CD4-positive, alpha-beta T cell (primary cell): ENCODE data around the gene RAB6A. TPM values are rescaled to one million over a fixed set of nuclear protein-coding genes. Genes with fewer than 3 reads are reported as not detected.

ENCODE experiments used
- ATAC-seq: fragments of 200-7000 bp; cut with Tn5 transposase; one replicate; pipeline ENCODE4 v1.10.0; 2022; ENCODE audit warnings: mild to moderate bottlenecking; ENCODE audit not compliant: poor library complexity
- CTCF ChIA-PET: fragments of 350-600 bp; sonication (Branson Sonifier 250); formaldehyde crosslinking; loops from one replicate; lab custom pipeline; 2021; ENCODE audit warnings: antibody characterized with exemption, inconsistent platforms; lab: Charles Lee
- POLR2A ChIA-PET: fragments of 350-600 bp; sonication (Branson Sonifier 250); formaldehyde crosslinking; loops from one replicate; lab custom pipeline; 2021; ENCODE audit warnings: antibody characterized with exemption, inconsistent platforms; lab: Charles Lee
- DNase-seq, 14 experiments: peaks; one replicate each; pipeline ENCODE4 v3.0.0-alpha.2; 2013 to 2020; ENCODE audit warnings: mixed read lengths in 2 of 14
- H3K27ac ChIP-seq, 2 donors: one replicate each; pipeline versions ENCODE4 v1.5.1 to v1.7.0; 2013; ENCODE audit warnings: low read length in 2 of 2, low read depth in 1 of 2, mild to moderate bottlenecking in 1 of 2
- H3K27me3 ChIP-seq, 2 experiments: 1 replicate in 1 of 2; 2 replicates in 1 of 2; pipeline versions ENCODE4 v1.6.1 to v1.7.0; 2013; ENCODE audit warnings: low read length in 2 of 2, control low read depth in 1 of 2, mild to moderate bottlenecking in 1 of 2, moderate library complexity in 1 of 2; ENCODE audit not compliant: insufficient read depth in 2 of 2, control insufficient read depth in 1 of 2
- H3K36me3 ChIP-seq: one replicate; pipeline ENCODE4 v1.6.1; 2013; ENCODE audit warnings: low read length, control low read depth; ENCODE audit not compliant: insufficient read depth
- H3K4me1 ChIP-seq: one replicate; pipeline ENCODE4 v1.6.1; 2013; ENCODE audit warnings: low read length, control low read depth; ENCODE audit not compliant: insufficient read depth
- H3K4me3 ChIP-seq: one replicate; pipeline ENCODE4 v1.5.1; 2013; ENCODE audit warnings: mild to moderate bottlenecking, low read length, moderate library complexity
- H3K9me3 ChIP-seq, 2 experiments: 1 replicate in 1 of 2; 2 replicates in 1 of 2; pipeline versions ENCODE4 v1.6.1 to v1.7.0; 2013; ENCODE audit warnings: low read length in 2 of 2, mild to moderate bottlenecking in 2 of 2, control low read depth in 1 of 2, moderate library complexity in 1 of 2; ENCODE audit not compliant: control insufficient read depth in 1 of 2, insufficient read depth in 1 of 2
- H3K27ac Mint-ChIP-seq: one replicate; pipeline ENCODE4 v1.8.0; 2020; ENCODE audit warnings: mixed read lengths
- H3K27me3 Mint-ChIP-seq: one replicate; pipeline ENCODE4 v1.8.0; 2021; ENCODE audit warnings: mixed read lengths
- H3K36me3 Mint-ChIP-seq: one replicate; pipeline ENCODE4 v1.8.0; 2021; ENCODE audit warnings: low read depth, mixed read lengths
- H3K4me1 Mint-ChIP-seq: one replicate; pipeline ENCODE4 v1.8.0; 2021; ENCODE audit warnings: low read depth, mixed read lengths
- H3K4me3 Mint-ChIP-seq: one replicate; pipeline ENCODE4 v1.8.0; 2020; ENCODE audit warnings: mild to moderate bottlenecking, mixed read lengths
- H3K9me3 Mint-ChIP-seq: one replicate; pipeline ENCODE4 v1.8.0; 2020; ENCODE audit warnings: mixed read lengths
- intact Hi-C, 2 experiments: fragments of 100-400 bp; cut with DNase I in 1 of 2; cut with micrococcal nuclease in 1 of 2; formaldehyde crosslinking; loops; one replicate each; pipeline versions ENCODE4 v1.15.1 to v1.9.0; 2023 to 2025; cut with DNase I, micrococcal nuclease
- total RNA-seq, 174 experiments: library from RNA in 2 of 174; stranded (reverse) in 2 of 174; gene quantifications; one replicate each; pipeline ENCODE4 v1.2.3 and lab custom pipeline; 2021 to 2026
- TF ChIP-seq, protein P1 (sequence below): fragments of 200-600 bp; IDR thresholded peaks from one replicate; pipeline ENCODE4 v1.8.0; 2022; ENCODE audit warnings: antibody characterized with exemption, mild to moderate bottlenecking

Gene RAB6A
- total RNA-seq, 2 experiments from 2014 or later = 42.6 to 49.3 TPM

GRCh38 chr11:73653996-73654395 lies 106.9 kb downstream of the RAB6A start:
- ATAC-seq = no peak
- Mint-ChIP-seq H3K4me3 (no peak overlapping the region), H3K27ac (no peak overlapping the region), H3K9me3 (no peaks in the 10 kb centered on the region), H3K4me1 (peaks cover 5% of the 10 kb centered on the region), H3K36me3 (peaks cover 75% of the 10 kb centered on the region), H3K27me3 (no peaks in the 10 kb centered on the region)
- POLR2A ChIA-PET = interaction anchor here (0.8 to 1.0 kb wide), 2 partner anchors 28 to 126 kb away, joined by 3 read pairs; no protein-coding TSS in a partner anchor
- Histone ChIP-seq H3K27ac (no peak overlapping the region), H3K4me3 (no peak overlapping the region), H3K9me3 (no peaks in the 10 kb centered on the region), H3K4me1 (no peaks in the 10 kb centered on the region), H3K27me3 (no peaks in the 10 kb centered on the region), H3K36me3 (peaks cover 15% of the 10 kb centered on the region)
- TF ChIP-seq, protein P1, sequence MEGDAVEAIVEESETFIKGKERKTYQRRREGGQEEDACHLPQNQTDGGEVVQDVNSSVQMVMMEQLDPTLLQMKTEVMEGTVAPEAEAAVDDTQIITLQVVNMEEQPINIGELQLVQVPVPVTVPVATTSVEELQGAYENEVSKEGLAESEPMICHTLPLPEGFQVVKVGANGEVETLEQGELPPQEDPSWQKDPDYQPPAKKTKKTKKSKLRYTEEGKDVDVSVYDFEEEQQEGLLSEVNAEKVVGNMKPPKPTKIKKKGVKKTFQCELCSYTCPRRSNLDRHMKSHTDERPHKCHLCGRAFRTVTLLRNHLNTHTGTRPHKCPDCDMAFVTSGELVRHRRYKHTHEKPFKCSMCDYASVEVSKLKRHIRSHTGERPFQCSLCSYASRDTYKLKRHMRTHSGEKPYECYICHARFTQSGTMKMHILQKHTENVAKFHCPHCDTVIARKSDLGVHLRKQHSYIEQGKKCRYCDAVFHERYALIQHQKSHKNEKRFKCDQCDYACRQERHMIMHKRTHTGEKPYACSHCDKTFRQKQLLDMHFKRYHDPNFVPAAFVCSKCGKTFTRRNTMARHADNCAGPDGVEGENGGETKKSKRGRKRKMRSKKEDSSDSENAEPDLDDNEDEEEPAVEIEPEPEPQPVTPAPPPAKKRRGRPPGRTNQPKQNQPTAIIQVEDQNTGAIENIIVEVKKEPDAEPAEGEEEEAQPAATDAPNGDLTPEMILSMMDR = no peak
- no peak for DNase-seq
- CTCF ChIA-PET = interaction anchor here (0.6 to 1.4 kb wide), 3 partner anchors 28 to 303 kb away, joined by 3 to 4 read pairs (median 4); no protein-coding TSS in a partner anchor
- intact Hi-C loops = no loop called here

GRCh38 chr11:73652856-73653559 lies 107.9 kb downstream of the RAB6A start:
- peaks cover 15% of the 10 kb centered on the region for H3K36me3 ChIP-seq

GRCh38 chr11:73652046-73652730 lies 108.7 kb downstream of the RAB6A start:
- Histone ChIP-seq H3K9me3 (no peaks in the 10 kb centered on the region), H3K4me1 (peaks cover 16% of the 10 kb centered on the region), H3K27me3 (no peaks in the 10 kb centered on the region), H3K36me3 (peaks cover 15% of the 10 kb centered on the region), H3K4me3 (no peak overlapping the region), H3K27ac (no peak overlapping the region)
- Mint-ChIP-seq H3K27ac (no peak overlapping the region), H3K9me3 (no peaks in the 10 kb centered on the region), H3K27me3 (no peaks in the 10 kb centered on the region), H3K36me3 (peaks cover 68% of the 10 kb centered on the region), H3K4me1 (peaks cover 20% of the 10 kb centered on the region), H3K4me3 (no peak overlapping the region)
- intact Hi-C loops = no loop called here
- CTCF ChIA-PET = no interaction called here
- DNase-seq = no peak
- ATAC-seq = no peak
- TF ChIP-seq, protein P1 = no peak
- POLR2A ChIA-PET = no interaction called here

More at GRCh38 chr11:73652856-73653559, 107.9 kb downstream of the RAB6A start:
- intact Hi-C loops = no loop called here
- no peaks in the 10 kb centered on the region for H3K9me3 Mint-ChIP-seq
- H3K27ac Mint-ChIP-seq = no peak overlapping the region
- Histone ChIP-seq H3K4me3 (no peak overlapping the region), H3K9me3 (no peaks in the 10 kb centered on the region), H3K4me1 (peaks cover 8% of the 10 kb centered on the region), H3K27ac (no peak overlapping the region), H3K27me3 (no peaks in the 10 kb centered on the region)
- no peak for DNase-seq
- H3K36me3 Mint-ChIP-seq = peaks cover 71% of the 10 kb centered on the region
- CTCF ChIA-PET = interaction anchor here (1.2 kb wide), 1 partner anchor 27 kb away, joined by 4 read pairs; no protein-coding TSS in a partner anchor
- H3K27me3 Mint-ChIP-seq = no peaks in the 10 kb centered on the region
- no peak for ATAC-seq
- H3K4me1 Mint-ChIP-seq = peaks cover 12% of the 10 kb centered on the region
- TF ChIP-seq, protein P1 = no peak
- POLR2A ChIA-PET = interaction anchor here (0.8 to 1.0 kb wide), 2 partner anchors 27 to 127 kb away, joined by 3 read pairs; no protein-coding TSS in a partner anchor
- no peak overlapping the region for H3K4me3 Mint-ChIP-seq
